Panc1 (cell line): ENCODE results near the gene NAA80.

ENCODE experiments used
- CTCF ChIP-seq: fragments of 450-650 bp; IDR thresholded peaks from 2 replicates; pipeline ENCODE4 v1.5.1; 2017; ENCODE audit warnings: mild to moderate bottlenecking
- POLR2AphosphoS5 ChIP-seq: IDR thresholded peaks from 2 replicates; pipeline ENCODE4 v1.6.1; 2012; ENCODE audit warnings: mild to moderate bottlenecking, low read depth, low read length, moderate library complexity
- REST ChIP-seq, 2 experiments: IDR thresholded peaks; 2 replicates each; pipeline ENCODE4 v1.6.1; 2011 to 2012; ENCODE audit warnings: low read depth in 2 of 2, control low read depth in 1 of 2, low read length in 1 of 2, mild to moderate bottlenecking in 1 of 2, moderate library complexity in 1 of 2; ENCODE audit not compliant: insufficient read depth in 1 of 2
- SIN3A ChIP-seq: IDR thresholded peaks from 2 replicates; pipeline ENCODE4 v1.6.1; 2012; ENCODE audit warnings: low read depth, mild to moderate bottlenecking, low read length, moderate library complexity, borderline replicate concordance; ENCODE audit not compliant: insufficient read depth
- TCF7L2 ChIP-seq: IDR thresholded peaks from 2 replicates; pipeline ENCODE4 v1.6.1; 2011; ENCODE audit warnings: mild to moderate bottlenecking, low read depth, low read length, inconsistent platforms

GRCh38 chr3:50256978-50257890, 42.0 kb downstream of the NAA80 start:
- peak; percentile 29 for TF ChIP-seq CTCF
- no peak for TF ChIP-seq SIN3A
- no peak for TF ChIP-seq POLR2AphosphoS5
- TF ChIP-seq REST (IDR thresholded peaks at IDR 0.05; ENCODE audit: insufficient read depth in 1 of 2, low read depth in 2 of 2, low read length in 1 of 2) = no peak
- no peak for TF ChIP-seq TCF7L2
